Activated CD4-positive, alpha-beta T cell treated with anti-CD3 and anti-CD28 coated beads for 36 hours (primary cell): Measurements from ENCODE around the gene SLC66A3. TPM values are rescaled to one million over a fixed set of nuclear protein-coding genes. Genes with fewer than 3 reads are reported as not detected.

Experiments used
- ATAC-seq: fragments of 200-7000 bp; cut with Tn5 transposase; one replicate; pipeline ENCODE4 v1.10.0; 2021; ENCODE audit warnings: mild to moderate bottlenecking, moderate library complexity
- CTCF ChIA-PET: fragments of 350-600 bp; sonication (Branson Sonifier 250); formaldehyde crosslinking; loops from one replicate; lab custom pipeline; 2021; ENCODE audit warnings: antibody characterized with exemption; lab: Charles Lee
- POLR2A ChIA-PET: fragments of 350-600 bp; sonication (Branson Sonifier 250); formaldehyde crosslinking; loops from one replicate; lab custom pipeline; 2021; ENCODE audit warnings: antibody characterized with exemption, inconsistent platforms; lab: Charles Lee
- DNase-seq: peaks from one replicate; pipeline ENCODE4 v3.0.0-alpha.2; 2020
- H3K27ac Mint-ChIP-seq: one replicate; pipeline ENCODE4 v1.8.0; 2021; ENCODE audit warnings: mixed read lengths
- H3K27me3 Mint-ChIP-seq: one replicate; pipeline ENCODE4 v1.8.0; 2021; ENCODE audit warnings: mixed read lengths
- H3K36me3 Mint-ChIP-seq: one replicate; pipeline ENCODE4 v1.8.0; 2021; ENCODE audit warnings: low read depth, mixed read lengths
- H3K4me1 Mint-ChIP-seq: one replicate; pipeline ENCODE4 v1.8.0; 2021; ENCODE audit warnings: mixed read lengths
- H3K4me3 Mint-ChIP-seq: one replicate; pipeline ENCODE4 v1.8.0; 2021; ENCODE audit warnings: mild to moderate bottlenecking, moderate library complexity, mixed read lengths
- H3K9me3 Mint-ChIP-seq: one replicate; pipeline ENCODE4 v1.8.0; 2021; ENCODE audit warnings: low read depth, mixed read lengths
- intact Hi-C, 2 experiments: fragments of 100-400 bp; cut with DNase I in 1 of 2; cut with micrococcal nuclease in 1 of 2; formaldehyde crosslinking; loops; one replicate each; pipeline versions ENCODE4 v1.14.2 to v1.15.1; 2022 to 2024; cut with DNase I, micrococcal nuclease
- total RNA-seq, 2 experiments: library from RNA; stranded (reverse); gene quantifications; one replicate each; pipeline ENCODE4 v1.2.3, GENCODE V29; 2021

SLC66A3 gene
- total RNA-seq, 2 experiments from 2014 or later = 8.2 to 9.8 TPM

- POLR2A ChIA-PET = no interaction called here
- intact Hi-C loops = no loop called here
- Mint-ChIP-seq H3K4me3 (no peak overlapping the region), H3K36me3 (no peaks in the 10 kb centered on the region), H3K4me1 (no peaks in the 10 kb centered on the region), H3K27me3 (peaks cover 2% of the 10 kb centered on the region), H3K27ac (no peak overlapping the region), H3K9me3 (no peaks in the 10 kb centered on the region)
- no peak for DNase-seq
- ATAC-seq = no peak
- CTCF ChIA-PET = no interaction called here
Observed at GRCh38 chr2:11140492-11140891, 14.8 kb upstream of the SLC66A3 start.

- H3K4me1 Mint-ChIP-seq = no peaks in the 10 kb centered on the region
- ChIA-PET CTCF (interaction anchor here (0.6 to 0.9 kb wide), 2 partner anchors 8 to 17 kb away, joined by 3 to 6 read pairs; a partner anchor contains a TSS), POLR2A (no interaction called here)
- H3K36me3 Mint-ChIP-seq = no peaks in the 10 kb centered on the region
- peaks cover 2% of the 10 kb centered on the region for H3K27me3 Mint-ChIP-seq
- H3K27ac Mint-ChIP-seq = no peak overlapping the region
- DNase-seq (no peak), ATAC-seq (no peak)
- H3K4me3 Mint-ChIP-seq = no peak overlapping the region
- H3K9me3 Mint-ChIP-seq = no peaks in the 10 kb centered on the region
- intact Hi-C loops = no loop called here
Observed at GRCh38 chr2:11141319-11141718, 13.9 kb upstream of the SLC66A3 start.

GRCh38 chr2:11142330-11142729 lies 12.9 kb upstream of the SLC66A3 start:
- Mint-ChIP-seq H3K9me3 (peaks cover 3% of the 10 kb centered on the region), H3K4me3 (no peak overlapping the region), H3K4me1 (no peaks in the 10 kb centered on the region), H3K27ac (no peak overlapping the region), H3K36me3 (no peaks in the 10 kb centered on the region), H3K27me3 (peaks cover 2% of the 10 kb centered on the region)
- ChIA-PET CTCF (interaction anchor here (0.5 to 0.9 kb wide), 2 partner anchors 9 to 310 kb away, joined by 3 to 6 read pairs; a partner anchor contains a TSS), POLR2A (no interaction called here)
- no peak for DNase-seq
- intact Hi-C loops = no loop called here
- no peak for ATAC-seq

GRCh38 chr2:11142987-11143386 lies 12.3 kb upstream of the SLC66A3 start:
- no peaks in the 10 kb centered on the region for H3K4me1 Mint-ChIP-seq
- POLR2A ChIA-PET = no interaction called here
- H3K9me3 Mint-ChIP-seq = peaks cover 5% of the 10 kb centered on the region
- H3K36me3 Mint-ChIP-seq = no peaks in the 10 kb centered on the region
- peaks cover 2% of the 10 kb centered on the region for H3K27me3 Mint-ChIP-seq
- DNase-seq (no peak), ATAC-seq (no peak)
- no peak overlapping the region for H3K27ac Mint-ChIP-seq
- no peak overlapping the region for H3K4me3 Mint-ChIP-seq
- intact Hi-C loops = no loop called here
- CTCF ChIA-PET = interaction anchor here (0.7 to 2.3 kb wide), 3 partner anchors 10 to 148 kb away, joined by 3 to 9 read pairs (median 3); a partner anchor contains a TSS

GRCh38 chr2:11144077-11144737 lies 11.1 kb upstream of the SLC66A3 start:
- intact Hi-C loops = no loop called here
- ChIA-PET POLR2A (no interaction called here), CTCF (interaction anchor here (0.5 to 2.3 kb wide), 5 partner anchors 11 to 320 kb away, joined by 3 to 9 read pairs (median 3); a partner anchor contains a TSS)
- H3K27me3 Mint-ChIP-seq = peaks cover 2% of the 10 kb centered on the region
- no peaks in the 10 kb centered on the region for H3K4me1 Mint-ChIP-seq
- peaks cover 5% of the 10 kb centered on the region for H3K9me3 Mint-ChIP-seq
- no peak overlapping the region for H3K27ac Mint-ChIP-seq
- H3K4me3 Mint-ChIP-seq = no peak overlapping the region
- DNase-seq (no peak), ATAC-seq (no peak)
- H3K36me3 Mint-ChIP-seq = no peaks in the 10 kb centered on the region

GRCh38 chr2:11144738-11145079 lies 10.6 kb upstream of the SLC66A3 start:
- ChIA-PET CTCF (interaction anchor here (0.6 to 2.3 kb wide), 3 partner anchors 12 to 319 kb away, joined by 3 to 9 read pairs (median 3); a partner anchor contains a TSS), POLR2A (no interaction called here)
- peaks cover 5% of the 10 kb centered on the region for H3K9me3 Mint-ChIP-seq
- no peak for ATAC-seq
- H3K27me3 Mint-ChIP-seq = peaks cover 2% of the 10 kb centered on the region
- DNase-seq = no peak
- intact Hi-C loops = no loop called here
- H3K4me3 Mint-ChIP-seq = no peak overlapping the region
- H3K27ac Mint-ChIP-seq = no peak overlapping the region
- no peaks in the 10 kb centered on the region for H3K36me3 Mint-ChIP-seq
- no peaks in the 10 kb centered on the region for H3K4me1 Mint-ChIP-seq

GRCh38 chr2:11145350-11145749 lies 9.9 kb upstream of the SLC66A3 start:
- H3K27ac Mint-ChIP-seq = no peak overlapping the region
- POLR2A ChIA-PET = no interaction called here
- peaks cover 5% of the 10 kb centered on the region for H3K9me3 Mint-ChIP-seq
- no peak overlapping the region for H3K4me3 Mint-ChIP-seq
- CTCF ChIA-PET = interaction anchor here (3.1 kb wide), 1 partner anchor 13 kb away, joined by 12 read pairs; a partner anchor contains a TSS
- H3K36me3 Mint-ChIP-seq = no peaks in the 10 kb centered on the region
- H3K4me1 Mint-ChIP-seq = no peaks in the 10 kb centered on the region
- DNase-seq (no peak), ATAC-seq (no peak)
- intact Hi-C loops = no loop called here
- H3K27me3 Mint-ChIP-seq = peaks cover 2% of the 10 kb centered on the region

- ChIA-PET POLR2A (no interaction called here), CTCF (interaction anchor here (3.1 kb wide), 1 partner anchor 14 kb away, joined by 12 read pairs; a partner anchor contains a TSS)
- ATAC-seq (no peak), DNase-seq (no peak)
- Mint-ChIP-seq H3K27me3 (peaks cover 2% of the 10 kb centered on the region), H3K4me1 (no peaks in the 10 kb centered on the region), H3K9me3 (peaks cover 5% of the 10 kb centered on the region), H3K4me3 (no peak overlapping the region), H3K27ac (no peak overlapping the region), H3K36me3 (no peaks in the 10 kb centered on the region)
- intact Hi-C loops = no loop called here
Observed at GRCh38 chr2:11146076-11146475, 9.2 kb upstream of the SLC66A3 start.

GRCh38 chr2:11147263-11147662 lies 8.0 kb upstream of the SLC66A3 start:
- H3K27me3 Mint-ChIP-seq = peaks cover 2% of the 10 kb centered on the region
- H3K27ac Mint-ChIP-seq = no peak overlapping the region
- no peaks in the 10 kb centered on the region for H3K36me3 Mint-ChIP-seq
- DNase-seq (no peak), ATAC-seq (no peak)
- no peak overlapping the region for H3K4me3 Mint-ChIP-seq
- intact Hi-C loops = no loop called here
- peaks cover 5% of the 10 kb centered on the region for H3K9me3 Mint-ChIP-seq
- ChIA-PET POLR2A (no interaction called here), CTCF (interaction anchor here (3.1 kb wide), 1 partner anchor 15 kb away, joined by 12 read pairs; a partner anchor contains a TSS)
- no peaks in the 10 kb centered on the region for H3K4me1 Mint-ChIP-seq

- no peaks in the 10 kb centered on the region for H3K9me3 Mint-ChIP-seq
- no peaks in the 10 kb centered on the region for H3K36me3 Mint-ChIP-seq
- H3K27ac Mint-ChIP-seq = no peak overlapping the region
- CTCF ChIA-PET = interaction anchor here (0.6 to 1.2 kb wide), 2 partner anchors 21 to 334 kb away, joined by 3 read pairs; no protein-coding TSS in a partner anchor
- intact Hi-C loops = loop anchor here in 1 of 2 experiments (10.0 kb wide), 1 partner anchor 622 kb away; no protein-coding TSS in a partner anchor
- POLR2A ChIA-PET = interaction anchor here (1.6 kb wide), 1 partner anchor 20 kb away, joined by 4 read pairs; a partner anchor contains a TSS
- DNase-seq (no peak), ATAC-seq (no peak)
- no peak overlapping the region for H3K4me3 Mint-ChIP-seq
- no peaks in the 10 kb centered on the region for H3K27me3 Mint-ChIP-seq
- peaks cover 15% of the 10 kb centered on the region for H3K4me1 Mint-ChIP-seq
Observed at GRCh38 chr2:11152591-11152990, 2.7 kb upstream of the SLC66A3 start.

GRCh38 chr2:11154016-11154922 lies 998 bp upstream of the SLC66A3 start:
- POLR2A ChIA-PET = interaction anchor here (0.6 to 1.1 kb wide), 4 partner anchors 18 to 479 kb away, joined by 3 to 6 read pairs (median 4); a partner anchor contains a TSS
- Mint-ChIP-seq H3K4me3 (peak overlapping the region; percentile 72), H3K27me3 (no peaks in the 10 kb centered on the region), H3K27ac (peak overlapping the region; percentile 83), H3K4me1 (peaks cover 15% of the 10 kb centered on the region), H3K36me3 (no peaks in the 10 kb centered on the region), H3K9me3 (no peaks in the 10 kb centered on the region)
- intact Hi-C loops = loop anchor here (2.0 to 10.0 kb wide), 5 partner anchors 21 to 1033 kb away; partner anchors contain the start of genes ODC1 (in 1 of the 2) and ROCK2 (in 1 of the 2)
- ATAC-seq (peak; percentile 5), DNase-seq (peak; percentile 52)
- CTCF ChIA-PET = interaction anchor here (3.4 kb wide), 1 partner anchor 22 kb away, joined by 16 read pairs; a partner anchor contains a TSS
